HG03039 (cell line): ENCODE measurements around the gene NANP.

Experiments used
- ATAC-seq: cut with Tn5 transposase; IDR thresholded peaks from one replicate; pipeline ENCODE4 v1.9.1; 2021; ENCODE audit warnings: mild to moderate bottlenecking, moderate library complexity; ENCODE audit not compliant: unreplicated experiment

NANP gene

GRCh38 chr20:25573288-25574251, 50.2 kb downstream of the NANP start:
- no peak for ATAC-seq

GRCh38 chr20:25571817-25572216, 52.0 kb downstream of the NANP start:
- no peak for ATAC-seq

- no peak for ATAC-seq
Observed at GRCh38 chr20:25571240-25571639, 52.6 kb downstream of the NANP start.

- no peak for ATAC-seq
Observed at GRCh38 chr20:25570148-25570530, 53.7 kb downstream of the NANP start.

GRCh38 chr20:25567286-25567685, 56.5 kb downstream of the NANP start:
- ATAC-seq: no peak

- no peak for ATAC-seq
Observed at GRCh38 chr20:25566821-25567220, 57.0 kb downstream of the NANP start.

- ATAC-seq: no peak
Observed at GRCh38 chr20:25565578-25566157, 58.1 kb downstream of the NANP start.

GRCh38 chr20:25563876-25564275, 59.9 kb downstream of the NANP start:
- no peak for ATAC-seq

GRCh38 chr20:25563362-25563761, 60.5 kb downstream of the NANP start:
- ATAC-seq: no peak
